ENCODE measurements around the gene RHOBTB1.

DNA sequence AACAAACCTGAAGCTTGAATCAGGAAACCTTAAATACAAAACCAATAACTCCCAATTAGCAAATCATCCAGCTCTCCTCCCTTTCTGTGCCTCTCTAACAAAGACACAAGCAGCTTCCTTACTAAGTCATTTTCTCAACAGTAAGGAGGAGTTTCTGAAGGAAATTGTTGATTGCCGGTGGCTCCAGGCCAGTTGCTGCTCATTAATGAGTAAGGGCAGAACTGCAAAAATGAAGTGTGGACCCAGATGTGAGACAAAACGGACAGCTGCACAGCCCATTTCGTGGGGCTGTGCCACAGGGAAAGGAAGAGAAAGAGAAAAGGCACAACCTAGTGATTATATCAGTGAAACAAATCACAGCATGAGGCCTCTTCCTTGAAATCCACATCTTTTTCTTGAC is 42.8 kb upstream of the RHOBTB1 start:
- TF ChIP-seq, protein P1, sequence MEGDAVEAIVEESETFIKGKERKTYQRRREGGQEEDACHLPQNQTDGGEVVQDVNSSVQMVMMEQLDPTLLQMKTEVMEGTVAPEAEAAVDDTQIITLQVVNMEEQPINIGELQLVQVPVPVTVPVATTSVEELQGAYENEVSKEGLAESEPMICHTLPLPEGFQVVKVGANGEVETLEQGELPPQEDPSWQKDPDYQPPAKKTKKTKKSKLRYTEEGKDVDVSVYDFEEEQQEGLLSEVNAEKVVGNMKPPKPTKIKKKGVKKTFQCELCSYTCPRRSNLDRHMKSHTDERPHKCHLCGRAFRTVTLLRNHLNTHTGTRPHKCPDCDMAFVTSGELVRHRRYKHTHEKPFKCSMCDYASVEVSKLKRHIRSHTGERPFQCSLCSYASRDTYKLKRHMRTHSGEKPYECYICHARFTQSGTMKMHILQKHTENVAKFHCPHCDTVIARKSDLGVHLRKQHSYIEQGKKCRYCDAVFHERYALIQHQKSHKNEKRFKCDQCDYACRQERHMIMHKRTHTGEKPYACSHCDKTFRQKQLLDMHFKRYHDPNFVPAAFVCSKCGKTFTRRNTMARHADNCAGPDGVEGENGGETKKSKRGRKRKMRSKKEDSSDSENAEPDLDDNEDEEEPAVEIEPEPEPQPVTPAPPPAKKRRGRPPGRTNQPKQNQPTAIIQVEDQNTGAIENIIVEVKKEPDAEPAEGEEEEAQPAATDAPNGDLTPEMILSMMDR (conservative IDR thresholded peaks at IDR 0.05; ENCODE audit: low read length), result no peak
- TF ChIP-seq EZH2phosphoT487 (IDR thresholded peaks at IDR 0.05; ENCODE audit: borderline replicate concordance, low read depth, low read length), result no peak

Data from OCI-LY7 (cell line).